Measurements from ENCODE around the gene CPE.

- TF ChIP-seq CREB5 (CRISPR knock-in tag; IDR thresholded peaks at IDR 0.05; ENCODE audit: low read depth) (no peak), ZNF70 (CRISPR knock-in tag; IDR thresholded peaks at IDR 0.05) (no peak), PATZ1 (CRISPR knock-in tag; IDR thresholded peaks at IDR 0.05; ENCODE audit: borderline replicate concordance) (no peak), ZFP30 (CRISPR knock-in tag; IDR thresholded peaks at IDR 0.05) (no peak), TOX (CRISPR knock-in tag; IDR thresholded peaks at IDR 0.05; ENCODE audit: borderline replicate concordance) (no peak), ZNF8 (CRISPR knock-in tag; IDR thresholded peaks at IDR 0.05) (no peak), ZFP3 (CRISPR knock-in tag; IDR thresholded peaks at IDR 0.05) (no peak), ZNF565 (CRISPR knock-in tag; conservative IDR thresholded peaks at IDR 0.05; ENCODE audit: low read depth) (no peak), ZC3H10 (CRISPR knock-in tag; IDR thresholded peaks at IDR 0.05) (no peak), POU6F1 (CRISPR knock-in tag; IDR thresholded peaks at IDR 0.05; ENCODE audit: borderline replicate concordance, low read depth) (no peak), ARNTL (CRISPR knock-in tag; IDR thresholded peaks at IDR 0.05; ENCODE audit: borderline replicate concordance, low read depth) (no peak)
Measured at GRCh38 chr4:165403637-165404036, 24.8 kb downstream of the CPE start.

Measured in SK-N-SH treated with all-trans-retinoic acid at 6 μM for 48 hours (cell line).